DND-41 (cell line): ENCODE measurements around the gene PLCB4.
A peak's percentile ranks its signal among the peaks of the same experiment; 100 is the strongest.

ENCODE experiments used
- ATAC-seq: fragments of 200-7000 bp; cut with Tn5 transposase; 3 replicates; pipeline ENCODE4 v1.9.1; 2021; ENCODE audit warnings: low read depth; ENCODE audit not compliant: insufficient read depth
- DNase-seq: peaks from one replicate; pipeline ENCODE4 v3.0.0-alpha.2; 2020
- H2AFZ ChIP-seq: 2 replicates; pipeline ENCODE4 v1.6.0; 2012; ENCODE audit warnings: low read depth, low read length
- H3K27ac ChIP-seq: 2 replicates; pipeline ENCODE4 v1.5.1; 2012; ENCODE audit warnings: low read length, inconsistent platforms
- H3K27me3 ChIP-seq: fragments of 200-600 bp; sonication (generic); 2 replicates; pipeline ENCODE4 v1.6.0; 2012; ENCODE audit warnings: low read length, mild to moderate bottlenecking, inconsistent platforms; ENCODE audit not compliant: insufficient read depth, poor library complexity
- H3K36me3 ChIP-seq: 2 replicates; pipeline ENCODE4 v1.5.1; 2012; ENCODE audit warnings: low read length, inconsistent platforms; ENCODE audit not compliant: insufficient read depth
- H3K4me1 ChIP-seq: 2 replicates; pipeline ENCODE4 v1.5.1; 2012; ENCODE audit warnings: mild to moderate bottlenecking, low read length; ENCODE audit not compliant: insufficient read depth
- H3K4me2 ChIP-seq: 2 replicates; pipeline ENCODE4 v1.6.0; 2012; ENCODE audit warnings: mild to moderate bottlenecking, moderate library complexity, low read length, inconsistent platforms; ENCODE audit not compliant: insufficient read depth
- H3K4me3 ChIP-seq, 2 experiments: fragments of 200-600 bp in 1 of 2; shearing (Covaris generic) in 1 of 2; 2 replicates each; pipeline ENCODE4 v1.5.1; 2012 to 2016; ENCODE audit warnings: inconsistent platforms in 2 of 2, low read length in 2 of 2, mild to moderate bottlenecking in 2 of 2, low read depth in 1 of 2, moderate library complexity in 1 of 2
- H3K79me2 ChIP-seq: 2 replicates; pipeline ENCODE4 v1.6.0; 2012; ENCODE audit warnings: low read length, inconsistent platforms; ENCODE audit not compliant: insufficient read depth
- H3K9ac ChIP-seq: 2 replicates; pipeline ENCODE4 v1.6.0; 2012; ENCODE audit warnings: low read depth, mild to moderate bottlenecking, inconsistent platforms, low read length, moderate library complexity
- H3K9me3 ChIP-seq: 2 replicates; pipeline ENCODE4 v1.5.1; 2012; ENCODE audit warnings: low read length, moderate library complexity, mild to moderate bottlenecking, inconsistent platforms; ENCODE audit not compliant: insufficient read depth, severe bottlenecking
- H4K20me1 ChIP-seq: 2 replicates; pipeline ENCODE4 v1.6.0; 2012; ENCODE audit warnings: low read length; ENCODE audit not compliant: insufficient read depth
- CTCF ChIP-seq: IDR thresholded peaks from 2 replicates; pipeline ENCODE4 v1.5.1; 2012; ENCODE audit warnings: borderline replicate concordance, low read length, moderate library complexity, mild to moderate bottlenecking; ENCODE audit not compliant: poor library complexity, severe bottlenecking; ENCODE audit errors: extremely low read depth
- EZH2 ChIP-seq: IDR thresholded peaks from 3 replicates; pipeline ENCODE4 v1.6.1; 2012; ENCODE audit warnings: borderline replicate concordance, low read depth, mild to moderate bottlenecking, moderate library complexity, low read length, inconsistent platforms; ENCODE audit not compliant: severe bottlenecking

PLCB4 gene

GRCh38 chr20:9068841-9069663 is at the start of gene PLCB4:
Gene PLCB4, plus strand, starts transcription at chr20:9069087. Its CDS starts 238,728 bp downstream, at chr20:9307815.
- Histone ChIP-seq H3K4me1 (peaks cover 44% of the 10 kb centered on the region), H3K79me2 (no peaks in the 10 kb centered on the region), H4K20me1 (no peaks in the 10 kb centered on the region), H3K36me3 (no peaks in the 10 kb centered on the region), H3K27me3 (peaks cover 15% of the 10 kb centered on the region), H3K27ac (peak within 1 kb of the TSS; percentile 72), H2AFZ (peak within 1 kb of the TSS; percentile 89), H3K9me3 (no peaks in the 10 kb centered on the region), H3K4me2 (peak within 1 kb of the TSS; percentile 72), H3K4me3 (peak within 1 kb of the TSS; percentile 20 to 86; a peak in 3 of 4 replicates), H3K9ac (peak within 1 kb of the TSS; percentile 50)
- DNase-seq (peak; percentile 46), ATAC-seq (peak; percentile 74)
- no peak for TF ChIP-seq EZH2
- TF ChIP-seq CTCF, result no peak

- Histone ChIP-seq H3K79me2 (no peaks in the 10 kb centered on the region), H3K4me3 (no peak overlapping the region), H3K9me3 (no peaks in the 10 kb centered on the region), H3K27me3 (no peaks in the 10 kb centered on the region), H3K4me2 (no peak overlapping the region), H3K36me3 (no peaks in the 10 kb centered on the region), H4K20me1 (no peaks in the 10 kb centered on the region), H3K9ac (no peak overlapping the region), H2AFZ (no peak overlapping the region), H3K4me1 (no peaks in the 10 kb centered on the region), H3K27ac (no peak overlapping the region)
- ATAC-seq, result no peak
- DNase-seq, result no peak
- TF ChIP-seq CTCF (no peak), EZH2 (no peak)
Observed at GRCh38 chr20:9019833-9020232, 49.1 kb upstream of the PLCB4 start.

GRCh38 chr20:9021216-9021615 is 47.7 kb upstream of the PLCB4 start:
- no peaks in the 10 kb centered on the region for H3K36me3 ChIP-seq
- H3K4me2 ChIP-seq, result no peak overlapping the region
- H4K20me1 ChIP-seq, result no peaks in the 10 kb centered on the region
- no peaks in the 10 kb centered on the region for H3K27me3 ChIP-seq
- H3K9ac ChIP-seq, result no peak overlapping the region
- no peak overlapping the region for H2AFZ ChIP-seq
- no peaks in the 10 kb centered on the region for H3K79me2 ChIP-seq
- no peak overlapping the region for H3K4me3 ChIP-seq
- TF ChIP-seq EZH2 (no peak), CTCF (no peak)
- DNase-seq (no peak), ATAC-seq (no peak)
- no peaks in the 10 kb centered on the region for H3K9me3 ChIP-seq
- no peaks in the 10 kb centered on the region for H3K4me1 ChIP-seq
- H3K27ac ChIP-seq, result no peak overlapping the region
